Mesodermal cell (in vitro differentiated cells): ENCODE data around the gene TMEM273.

Experiments
- H3K27ac ChIP-seq: 2 replicates; pipeline ENCODE4 v1.7.0; 2013; ENCODE audit warnings: mild to moderate bottlenecking, low read depth, low read length, moderate library complexity; ENCODE audit not compliant: severe bottlenecking
- H3K36me3 ChIP-seq: 2 replicates; pipeline ENCODE4 v1.7.1; 2013; ENCODE audit warnings: mild to moderate bottlenecking, low read length, moderate library complexity; ENCODE audit not compliant: control insufficient read depth, insufficient read depth
- H3K4me1 ChIP-seq: one replicate; pipeline ENCODE4 v1.7.1; 2013; ENCODE audit warnings: mild to moderate bottlenecking, low read length; ENCODE audit not compliant: insufficient read depth, control insufficient read depth, poor library complexity, severe bottlenecking
- H3K4me3 ChIP-seq: 2 replicates; pipeline ENCODE4 v1.7.0; 2013; ENCODE audit warnings: low read length, control low read depth, mild to moderate bottlenecking; ENCODE audit not compliant: insufficient read depth, poor library complexity, severe bottlenecking; ENCODE audit errors: extremely low read depth
- H3K9me3 ChIP-seq: 2 replicates; pipeline ENCODE4 v1.7.1; 2013; ENCODE audit warnings: mild to moderate bottlenecking, low read length, moderate library complexity; ENCODE audit not compliant: control insufficient read depth
- WGBS, 2 experiments: methylation state at CpG; one replicate each; pipeline ENCODE4 v1.1.5; 2013; ENCODE audit warnings: missing lambda C conversion rate in 2 of 2; ENCODE audit not compliant: insufficient coverage in 2 of 2; 5-methylcytosine and 5-hydroxymethylcytosine counted together

The TMEM273 gene

GRCh38 chr10:49222170-49222569, 34.0 kb upstream of the TMEM273 start:
- Histone ChIP-seq H3K9me3 (no peaks in the 10 kb centered on the region), H3K4me1 (no peaks in the 10 kb centered on the region), H3K4me3 (no peak overlapping the region), H3K36me3 (no peaks in the 10 kb centered on the region), H3K27ac (no peak overlapping the region)
- WGBS, 2 experiments: 82 to 93% methylated on average over 2 to 3 of the region's 3 CpGs

GRCh38 chr10:49220679-49221078, 32.5 kb upstream of the TMEM273 start:
- Histone ChIP-seq H3K9me3 (no peaks in the 10 kb centered on the region), H3K36me3 (no peaks in the 10 kb centered on the region), H3K27ac (no peak overlapping the region), H3K4me1 (no peaks in the 10 kb centered on the region), H3K4me3 (no peak overlapping the region)
- 87 to 89% methylated on average over 2 of the region's 2 CpGs for WGBS, 2 experiments

GRCh38 chr10:49220031-49220430, 31.8 kb upstream of the TMEM273 start:
- 91 to 100% methylated on average over 1 of the region's 1 CpG for WGBS, 2 experiments
- H3K27ac ChIP-seq: no peak overlapping the region
- H3K36me3 ChIP-seq: no peaks in the 10 kb centered on the region
- H3K4me1 ChIP-seq: no peaks in the 10 kb centered on the region
- H3K9me3 ChIP-seq: no peaks in the 10 kb centered on the region
- H3K4me3 ChIP-seq: no peak overlapping the region

- no peak overlapping the region for H3K4me3 ChIP-seq
- H3K27ac ChIP-seq: no peak overlapping the region
- no peaks in the 10 kb centered on the region for H3K9me3 ChIP-seq
- H3K36me3 ChIP-seq: no peaks in the 10 kb centered on the region
- H3K4me1 ChIP-seq: no peaks in the 10 kb centered on the region
- 67 to 79% methylated on average over 2 of the region's 2 CpGs for WGBS, 2 experiments
Observed at GRCh38 chr10:49219248-49219647, 31.1 kb upstream of the TMEM273 start.

- no peaks in the 10 kb centered on the region for H3K4me1 ChIP-seq
- no peaks in the 10 kb centered on the region for H3K9me3 ChIP-seq
- 75 to 80% methylated on average over 1 of the region's 2 CpGs for WGBS, 2 experiments
- H3K4me3 ChIP-seq: no peak overlapping the region
- no peak overlapping the region for H3K27ac ChIP-seq
- H3K36me3 ChIP-seq: no peaks in the 10 kb centered on the region
Observed at GRCh38 chr10:49218480-49218879, 30.3 kb upstream of the TMEM273 start.

- H3K4me3 ChIP-seq: no peak overlapping the region
- no peaks in the 10 kb centered on the region for H3K9me3 ChIP-seq
- WGBS, 2 experiments: 38 to 53% methylated on average over 1 to 2 of the region's 2 CpGs
- H3K4me1 ChIP-seq: no peaks in the 10 kb centered on the region
- no peak overlapping the region for H3K27ac ChIP-seq
- no peaks in the 10 kb centered on the region for H3K36me3 ChIP-seq
Observed at GRCh38 chr10:49217645-49218044, 29.5 kb upstream of the TMEM273 start.

GRCh38 chr10:49213211-49213610, 25.0 kb upstream of the TMEM273 start:
- H3K36me3 ChIP-seq: no peaks in the 10 kb centered on the region
- WGBS, 2 experiments: 88 to 93% methylated on average over 1 to 3 of the region's 3 CpGs

GRCh38 chr10:49212783-49213182, 24.6 kb upstream of the TMEM273 start:
- Histone ChIP-seq H3K4me1 (no peaks in the 10 kb centered on the region), H3K9me3 (no peaks in the 10 kb centered on the region), H3K4me3 (no peak overlapping the region), H3K27ac (no peak overlapping the region), H3K36me3 (no peaks in the 10 kb centered on the region)
- WGBS, 2 experiments: 60% methylated on average over 1 of the region's 1 CpG; no CpG with 5 or more reads in 1 of the 2 experiments

More at GRCh38 chr10:49213211-49213610, 25.0 kb upstream of the TMEM273 start:
- Histone ChIP-seq H3K9me3 (no peaks in the 10 kb centered on the region), H3K27ac (no peak overlapping the region), H3K4me1 (no peaks in the 10 kb centered on the region), H3K4me3 (no peak overlapping the region)

GRCh38 chr10:49212076-49212475, 23.9 kb upstream of the TMEM273 start:
- H3K27ac ChIP-seq: no peak overlapping the region
- 100% methylated on average over 1 of the region's 1 CpG for WGBS, 2 experiments
- H3K36me3 ChIP-seq: no peaks in the 10 kb centered on the region
- H3K9me3 ChIP-seq: no peaks in the 10 kb centered on the region
- H3K4me3 ChIP-seq: no peak overlapping the region
- no peaks in the 10 kb centered on the region for H3K4me1 ChIP-seq

GRCh38 chr10:49208996-49209395, 20.8 kb upstream of the TMEM273 start:
- H3K27ac ChIP-seq: no peak overlapping the region
- no peaks in the 10 kb centered on the region for H3K9me3 ChIP-seq
- no peaks in the 10 kb centered on the region for H3K36me3 ChIP-seq
- H3K4me1 ChIP-seq: no peaks in the 10 kb centered on the region
- 75 to 100% methylated on average over 1 to 2 of the region's 2 CpGs for WGBS, 2 experiments
- no peak overlapping the region for H3K4me3 ChIP-seq

GRCh38 chr10:49207936-49208487, 19.8 kb upstream of the TMEM273 start:
- no peak overlapping the region for H3K4me3 ChIP-seq
- H3K9me3 ChIP-seq: no peaks in the 10 kb centered on the region
- H3K4me1 ChIP-seq: no peaks in the 10 kb centered on the region
- 85 to 91% methylated on average over 8 to 9 of the region's 9 CpGs for WGBS, 2 experiments
- no peak overlapping the region for H3K27ac ChIP-seq
- no peaks in the 10 kb centered on the region for H3K36me3 ChIP-seq
